Measurements from ENCODE around the gene PPP6R3. TPM values are rescaled to one million over a fixed set of nuclear protein-coding genes. Genes with fewer than 3 reads are reported as not detected.

The PPP6R3 gene
- polyA plus RNA-seq, 1 donor (not counting 4 experiments of a cell fraction or from before 2014, with no cell fraction given), result 50.2 TPM

GRCh38 chr11:68463714-68464113 is 3.2 kb downstream of the PPP6R3 start:
- TF ChIP-seq CTCF (optimal IDR thresholded peaks at IDR 0.05 in 1 of 3, IDR thresholded peaks at IDR 0.05 in 1 of 3, conservative IDR thresholded peaks at IDR 0.05 in 1 of 3; ENCODE audit: extremely low read depth in 1 of 3, insufficient read depth in 2 of 3, low read length in 3 of 3) (no peak), EZH2 (IDR thresholded peaks at IDR 0.05; ENCODE audit: low read length) (no peak)
- no peaks in the 10 kb centered on the region for H3K27me3 ChIP-seq (ENCODE audit: control insufficient read depth, extremely low read depth, insufficient read depth, low read length)
- no peak overlapping the region for H3K27ac ChIP-seq (ENCODE audit: control insufficient read depth, insufficient read depth, low read length)
- H3K4me2 ChIP-seq (ENCODE audit: control insufficient read depth, extremely low read depth, insufficient read depth, low read depth, low read length), result no peak overlapping the region
- H3K79me2 ChIP-seq (ENCODE audit: control insufficient read depth, insufficient read depth, low read length), result peaks cover 74% of the 10 kb centered on the region
- no peak overlapping the region for H3K9ac ChIP-seq (ENCODE audit: control insufficient read depth, extremely low read depth, insufficient read depth, low read length)
- H4K20me1 ChIP-seq (ENCODE audit: control insufficient read depth, extremely low read depth, insufficient read depth, low read length), result peaks cover 39% of the 10 kb centered on the region
- no peak overlapping the region for H3K4me3 ChIP-seq (ENCODE audit: control insufficient read depth in 2 of 3, extremely low read depth in 1 of 3, insufficient read depth in 2 of 3, low read depth in 1 of 3, low read length in 3 of 3)
- H3K36me3 ChIP-seq (ENCODE audit: control insufficient read depth in 2 of 2, extremely low read depth in 1 of 2, insufficient read depth in 2 of 2, low read length in 2 of 2), result peaks cover 0 to 11% of the 10 kb centered on the region in 2 experiments
- DNase-seq (ENCODE audit: low read depth, low spot score) (no peak), FAIRE-seq (no peak)
- H3K9me1 ChIP-seq (ENCODE audit: control insufficient read depth, extremely low read depth, insufficient read depth, low read length), result peaks cover 4% of the 10 kb centered on the region
- no peaks in the 10 kb centered on the region for H3K9me3 ChIP-seq (ENCODE audit: control insufficient read depth, low read depth, low read length)
- H2AFZ ChIP-seq (ENCODE audit: control insufficient read depth, low read length), result no peak overlapping the region
- dilution Hi-C loops (cut with MboI; ENCODE audit: extremely low pct_ligation_motif_present, low sequenced_read_pairs), result no loop called here
- H3K4me1 ChIP-seq (ENCODE audit: control insufficient read depth, extremely low read depth, insufficient read depth, low read length), result peaks cover 13% of the 10 kb centered on the region

- Histone ChIP-seq H2AFZ (ENCODE audit: control insufficient read depth, low read length) (no peak overlapping the region), H3K36me3 (ENCODE audit: control insufficient read depth in 2 of 2, extremely low read depth in 1 of 2, insufficient read depth in 2 of 2, low read length in 2 of 2) (peaks cover 0 to 15% of the 10 kb centered on the region in 2 experiments), H3K9me1 (ENCODE audit: control insufficient read depth, extremely low read depth, insufficient read depth, low read length) (peaks cover 19% of the 10 kb centered on the region), H3K9me3 (ENCODE audit: control insufficient read depth, low read depth, low read length) (no peaks in the 10 kb centered on the region), H3K9ac (ENCODE audit: control insufficient read depth, extremely low read depth, insufficient read depth, low read length) (no peak overlapping the region), H3K4me2 (ENCODE audit: control insufficient read depth, extremely low read depth, insufficient read depth, low read depth, low read length) (no peak overlapping the region), H3K4me1 (ENCODE audit: control insufficient read depth, extremely low read depth, insufficient read depth, low read length) (peaks cover 23% of the 10 kb centered on the region), H3K27ac (ENCODE audit: control insufficient read depth, insufficient read depth, low read length) (no peak overlapping the region), H4K20me1 (ENCODE audit: control insufficient read depth, extremely low read depth, insufficient read depth, low read length) (peaks cover 58% of the 10 kb centered on the region), H3K79me2 (ENCODE audit: control insufficient read depth, insufficient read depth, low read length) (peaks cover 96% of the 10 kb centered on the region), H3K27me3 (ENCODE audit: control insufficient read depth, extremely low read depth, insufficient read depth, low read length) (no peaks in the 10 kb centered on the region), H3K4me3 (ENCODE audit: control insufficient read depth in 2 of 3, extremely low read depth in 1 of 3, insufficient read depth in 2 of 3, low read depth in 1 of 3, low read length in 3 of 3) (no peak overlapping the region)
- dilution Hi-C loops (cut with MboI; ENCODE audit: extremely low pct_ligation_motif_present, low sequenced_read_pairs), result no loop called here
- FAIRE-seq (no peak), DNase-seq (ENCODE audit: low read depth, low spot score) (no peak)
- TF ChIP-seq CTCF (optimal IDR thresholded peaks at IDR 0.05 in 1 of 3, IDR thresholded peaks at IDR 0.05 in 1 of 3, conservative IDR thresholded peaks at IDR 0.05 in 1 of 3; ENCODE audit: extremely low read depth in 1 of 3, insufficient read depth in 2 of 3, low read length in 3 of 3), result no peak
- TF ChIP-seq EZH2 (IDR thresholded peaks at IDR 0.05; ENCODE audit: low read length), result no peak
Observed at GRCh38 chr11:68467201-68467834, 6.8 kb downstream of the PPP6R3 start.
